ENCODE data around the gene MRPL12.

The MRPL12 gene

DNA sequence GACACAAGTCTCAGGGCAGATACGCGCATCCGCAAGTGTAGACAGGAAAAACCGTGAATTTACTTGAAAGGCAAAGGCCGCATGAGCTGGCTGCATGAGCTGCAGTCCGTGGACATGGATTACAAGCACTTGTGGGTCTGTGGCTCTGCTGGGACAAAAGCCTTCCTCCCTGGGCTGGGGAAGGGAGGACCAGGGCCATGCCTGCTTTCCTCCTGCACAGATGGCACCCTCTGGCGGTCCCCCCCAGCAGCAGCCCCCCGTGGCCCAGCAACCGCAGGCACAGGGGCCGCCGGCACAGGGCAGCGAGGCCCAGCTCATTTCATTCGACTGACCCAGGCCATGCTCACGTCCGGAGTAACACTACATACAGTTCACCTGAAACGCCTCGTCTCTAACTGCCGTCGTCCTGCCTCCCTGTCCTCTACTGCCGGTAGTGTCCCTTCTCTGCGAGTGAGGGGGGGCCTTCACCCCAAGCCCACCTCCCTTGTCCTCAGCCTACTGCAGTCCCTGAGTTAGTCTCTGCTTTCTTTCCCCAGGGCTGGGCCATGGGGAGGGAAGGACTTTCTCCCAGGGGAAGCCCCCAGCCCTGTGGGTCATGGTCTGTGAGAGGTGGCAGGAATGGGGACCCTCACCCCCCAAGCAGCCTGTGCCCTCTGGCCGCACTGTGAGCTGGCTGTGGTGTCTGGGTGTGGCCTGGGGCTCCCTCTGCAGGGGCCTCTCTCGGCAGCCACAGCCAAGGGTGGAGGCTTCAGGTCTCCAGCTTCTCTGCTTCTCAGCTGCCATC lies 1.7 kb upstream of the MRPL12 start:
- DNase-seq (ENCODE audit: low spot score): no peak

GRCh38 chr17:81703747-81704654 lies 834 bp downstream of the MRPL12 start:
- DNase-seq (ENCODE audit: low spot score): no peak

- no peak for DNase-seq (ENCODE audit: low spot score)
These were observed 2.5 kb downstream of the MRPL12 start for GRCh38 chr17:81705518-81706231.

DNA sequence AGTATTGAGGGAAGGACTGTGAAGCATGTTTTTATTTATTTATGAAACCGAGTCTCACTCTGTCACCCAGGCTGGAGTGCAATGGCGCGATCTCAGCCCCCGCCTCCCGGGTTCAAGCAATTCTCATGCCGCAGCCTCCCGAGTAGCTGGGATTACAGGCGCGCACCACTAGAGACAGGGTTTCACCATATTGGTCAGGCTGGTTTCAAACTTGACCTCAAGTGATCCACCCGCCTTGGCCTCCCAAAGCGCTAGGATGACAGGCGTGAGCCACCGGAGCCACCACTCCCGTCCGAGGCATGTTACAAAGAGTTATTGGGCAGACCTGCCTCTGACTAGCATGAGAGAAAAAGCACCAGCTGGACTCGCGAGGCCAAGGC lies 3.1 kb downstream of the MRPL12 start:
- no peak for DNase-seq (ENCODE audit: low spot score)

GRCh38 chr17:81706757-81707624 lies 3.8 kb downstream of the MRPL12 start:
- no peak for DNase-seq (ENCODE audit: low spot score)

DNA sequence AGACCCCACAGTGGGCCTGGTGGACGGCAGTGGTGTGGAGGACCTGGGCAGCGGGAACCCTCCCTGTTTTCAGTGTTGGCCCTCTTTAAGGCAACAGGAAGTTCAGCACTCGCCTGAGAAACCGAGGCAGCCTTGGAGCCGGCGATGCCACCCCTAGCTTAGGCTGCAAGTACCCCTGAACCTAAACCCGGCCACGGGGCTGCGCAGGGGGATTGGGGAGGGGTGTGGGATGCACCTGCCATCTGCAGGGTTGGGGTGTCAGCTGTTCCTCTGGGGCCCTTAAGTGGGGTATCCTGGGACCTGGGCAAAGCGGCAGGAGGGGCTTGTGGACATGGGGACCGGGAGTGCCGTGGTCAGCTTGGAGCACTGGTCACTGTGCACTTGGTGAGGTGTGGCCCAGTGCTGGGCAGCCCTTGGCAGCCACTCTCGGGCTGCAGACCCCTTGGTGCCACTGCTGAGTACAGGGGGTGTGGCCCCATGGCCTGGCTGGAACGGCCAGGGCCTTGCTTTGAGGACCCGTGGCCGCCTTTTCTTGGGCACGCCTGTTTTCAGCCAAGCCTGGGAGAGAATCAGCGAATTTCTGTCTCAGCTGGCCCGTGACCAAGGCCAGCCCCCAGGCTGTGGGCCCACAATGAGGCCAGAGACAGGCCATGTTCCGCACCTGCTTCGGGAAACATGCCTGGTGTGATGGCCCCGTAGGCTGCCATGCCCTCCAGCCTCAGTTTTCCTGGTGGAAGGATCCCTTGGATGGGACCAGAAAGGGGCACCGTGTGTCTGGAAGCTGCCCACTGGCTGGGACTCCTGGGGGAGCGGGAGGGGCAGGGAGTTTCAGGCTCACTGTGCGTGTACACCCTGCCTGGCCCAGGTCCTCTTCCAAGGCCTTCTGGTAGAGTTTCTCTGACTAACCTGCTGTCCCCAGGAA lies 4.8 kb downstream of the MRPL12 start:
- DNase-seq (ENCODE audit: low spot score): no peak

DNA sequence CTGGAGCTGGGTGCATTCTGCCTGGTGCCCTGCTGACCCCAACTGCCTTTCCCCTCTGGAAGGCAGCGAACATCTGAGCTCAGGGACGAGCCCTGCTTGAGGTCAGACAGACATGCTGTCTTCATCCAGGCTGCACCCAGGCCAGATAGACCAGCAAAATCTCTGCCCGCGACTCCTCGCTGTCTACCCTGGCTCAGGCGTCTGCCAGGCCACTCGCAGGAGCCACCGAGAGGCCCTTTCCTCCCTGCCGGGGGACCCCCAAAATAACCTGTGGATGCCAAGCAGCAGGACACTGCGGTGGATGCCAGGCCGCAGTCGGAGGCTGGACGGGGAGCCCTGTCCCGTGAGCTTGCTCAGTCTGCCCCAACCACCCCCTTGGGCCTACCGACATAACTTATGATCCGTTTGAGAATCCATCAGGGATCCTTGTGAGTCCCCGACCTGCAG lies 5.6 kb downstream of the MRPL12 start:
- DNase-seq (ENCODE audit: low spot score): no peak

- DNase-seq (ENCODE audit: low spot score): no peak
These were observed 7.5 kb downstream of the MRPL12 start for GRCh38 chr17:81710514-81711308.

DNA sequence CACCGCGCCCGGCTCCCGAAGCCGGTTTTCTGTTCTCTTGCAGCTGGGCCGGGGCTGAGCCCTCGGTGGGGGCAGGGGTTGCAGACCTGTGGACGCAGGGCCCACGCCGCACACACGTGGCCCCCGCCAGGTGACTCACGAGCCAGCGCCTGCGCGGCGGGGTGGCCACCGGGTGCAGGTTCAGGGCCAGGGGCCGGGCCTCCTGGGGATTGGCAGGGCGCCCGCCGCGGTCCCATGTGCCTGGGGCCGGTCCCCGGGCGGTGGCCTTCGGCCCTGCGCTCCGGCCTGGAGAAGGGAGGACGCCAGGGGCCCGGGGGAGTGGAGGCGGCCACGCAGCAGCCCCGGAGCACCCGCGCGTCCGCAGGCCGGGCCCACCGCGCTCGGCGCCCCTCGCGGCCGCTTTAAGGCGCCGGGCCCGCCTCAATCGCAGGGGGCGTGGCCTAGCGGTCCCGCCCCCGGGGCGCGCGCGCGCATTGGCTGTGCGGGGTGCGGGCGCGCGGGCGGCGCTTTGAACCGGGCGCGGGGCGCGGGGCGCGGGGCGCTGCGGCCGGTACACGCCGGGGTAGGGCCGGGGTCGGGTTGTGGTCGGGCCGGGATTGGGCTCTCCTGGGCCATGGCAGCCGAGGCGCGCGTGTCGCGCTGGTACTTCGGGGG lies 8.8 kb downstream of the MRPL12 start, which contains the start of gene SLC25A10:
Gene SLC25A10, plus strand, starts transcription at position 471 of the 654 bp plus-strand sequence. Its CDS starts 143 bp downstream, at position 614.
- DNase-seq (ENCODE audit: low spot score): peak; percentile 90

DNA sequence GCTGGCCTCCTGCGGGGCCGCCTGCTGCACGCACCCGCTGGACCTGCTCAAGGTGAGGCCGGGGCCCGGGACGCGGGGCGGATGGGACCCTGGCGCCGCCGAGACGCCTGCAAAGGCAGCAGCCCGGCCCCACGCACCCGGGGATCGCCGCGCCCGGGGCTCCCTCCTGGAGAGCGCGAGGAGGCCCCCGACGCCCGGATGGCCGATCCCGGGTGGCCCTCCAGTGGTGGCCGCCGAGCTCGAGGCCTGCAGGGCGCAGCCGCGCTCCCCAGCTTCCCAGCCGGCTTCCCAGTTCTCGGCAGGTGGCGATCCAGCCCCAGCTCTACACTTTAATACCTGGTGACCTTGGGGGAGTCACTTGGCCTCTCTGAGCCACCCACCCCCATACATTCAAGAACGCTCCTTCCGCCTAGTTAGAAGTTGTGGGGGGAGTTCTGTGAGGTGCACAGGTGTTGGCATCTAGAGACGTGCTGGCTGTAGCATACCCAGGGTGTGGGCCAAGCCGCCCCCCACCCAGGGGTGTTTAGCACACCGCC lies 9.4 kb downstream of the MRPL12 start:
- DNase-seq (ENCODE audit: low spot score): peak; percentile 63

GRCh38 chr17:81713004-81713555 lies 9.9 kb downstream of the MRPL12 start:
- DNase-seq (ENCODE audit: low spot score): peak; percentile 65

DNA sequence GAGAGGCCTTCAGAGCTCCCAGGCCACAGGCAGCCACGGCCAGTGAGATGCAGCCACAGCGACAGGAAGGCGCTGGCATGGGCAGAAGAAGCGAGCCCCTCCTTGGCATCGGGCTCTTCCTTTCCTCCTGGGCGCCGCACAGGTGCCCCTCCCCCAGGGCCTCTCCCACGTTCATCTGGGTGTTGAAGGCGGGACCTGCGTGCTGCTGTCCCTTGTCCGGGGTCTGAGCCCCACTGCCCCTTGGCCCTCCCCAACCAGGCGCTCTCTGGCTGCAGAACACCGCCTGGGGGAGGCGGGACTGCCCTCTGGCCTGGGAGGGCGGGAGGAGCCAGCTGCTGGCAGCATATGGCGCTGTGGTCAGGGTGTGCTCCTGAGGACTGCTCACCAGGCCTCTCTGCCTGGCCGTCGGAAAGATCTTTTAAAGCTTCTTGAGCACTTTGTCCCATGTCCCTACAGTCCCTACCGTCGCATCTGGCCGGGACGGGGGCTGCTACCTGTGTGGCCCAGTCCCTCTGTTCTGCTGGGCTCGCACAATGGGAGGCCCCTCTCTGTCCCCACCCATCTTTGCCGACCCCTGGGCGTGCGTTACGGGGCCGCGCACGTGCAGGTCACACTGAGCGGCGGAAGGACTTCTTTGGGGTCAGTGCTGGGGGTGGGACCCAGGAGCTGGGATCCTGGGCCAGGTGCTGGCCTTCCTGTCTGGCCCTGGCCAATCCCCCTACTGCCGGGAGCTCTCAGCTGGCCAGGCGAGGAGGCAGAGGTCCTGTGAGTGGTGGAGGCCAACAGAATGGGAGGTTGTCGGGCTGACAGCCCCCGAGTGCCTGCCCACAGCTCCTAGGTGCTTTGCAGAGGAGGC lies 10.6 kb downstream of the MRPL12 start:
- peak; percentile 38 for DNase-seq (ENCODE audit: low spot score)

- DNase-seq (ENCODE audit: low spot score): no peak
These were observed 11.4 kb downstream of the MRPL12 start for GRCh38 chr17:81714412-81715106.

GRCh38 chr17:81715107-81715871 lies 12.1 kb downstream of the MRPL12 start:
- no peak for DNase-seq (ENCODE audit: low spot score)

DNA sequence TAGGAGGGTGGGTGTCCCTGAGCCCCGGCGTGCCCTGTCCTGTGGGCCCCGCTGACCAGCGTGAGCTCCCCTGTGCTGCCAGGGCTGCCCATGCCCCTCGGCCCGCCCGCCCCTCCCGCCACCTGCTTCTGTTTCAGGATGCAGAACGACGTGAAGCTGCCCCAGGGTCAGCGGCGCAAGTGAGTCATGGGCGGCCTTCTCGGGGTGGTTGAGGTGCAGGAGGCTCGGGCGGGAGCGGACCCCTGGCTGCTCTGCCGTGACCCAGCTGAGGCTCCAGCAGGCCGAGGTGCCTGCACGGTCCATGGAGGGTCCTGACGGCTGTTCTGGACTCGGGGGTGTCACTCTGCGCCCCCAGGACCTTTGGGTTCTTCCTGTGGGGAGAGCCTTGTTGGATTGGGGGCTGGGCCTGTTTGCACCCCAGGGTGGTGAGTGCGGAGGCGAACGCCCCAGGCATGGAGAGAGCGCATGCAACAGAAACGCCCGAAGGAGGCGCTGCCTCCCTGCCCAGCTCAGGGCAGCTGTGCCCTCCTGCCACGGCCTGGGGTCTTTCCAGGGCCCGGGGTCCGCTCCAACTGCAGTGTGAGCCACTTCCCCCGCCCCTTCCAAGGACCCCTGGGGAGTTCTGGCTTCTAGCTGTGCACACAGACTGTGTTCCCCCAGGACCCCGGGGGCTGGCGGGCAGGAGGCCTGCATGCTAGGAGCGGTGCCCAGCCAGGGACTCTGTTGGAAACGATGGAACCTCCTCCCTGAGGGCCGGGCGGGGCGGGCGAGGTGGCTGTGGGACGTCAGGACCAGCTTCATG lies 12.9 kb downstream of the MRPL12 start:
- DNase-seq (ENCODE audit: low spot score): no peak
